ENCODE results near the gene TNFRSF8.

Gene TNFRSF8

GRCh38 chr1:12140515-12141162 lies 77.5 kb downstream of the TNFRSF8 start:
- no peak for TF ChIP-seq CTCF (IDR thresholded peaks at IDR 0.05; ENCODE audit: insufficient read depth, low read depth, low read length, missing control alignments)
- no peak overlapping the region for H3K4me3 ChIP-seq (ENCODE audit: low read depth, low read length)
- no peak for DNase-seq (ENCODE audit: low read depth)

GRCh38 chr1:12141163-12141850 lies 78.2 kb downstream of the TNFRSF8 start:
- DNase-seq (ENCODE audit: low read depth): no peak
- no peak for TF ChIP-seq CTCF (IDR thresholded peaks at IDR 0.05; ENCODE audit: insufficient read depth, low read depth, low read length, missing control alignments)
- H3K4me3 ChIP-seq (ENCODE audit: low read depth, low read length): no peak overlapping the region

GRCh38 chr1:12142141-12142823 lies 79.2 kb downstream of the TNFRSF8 start:
- DNase-seq (ENCODE audit: low read depth): no peak

GRCh38 chr1:12142891-12143630 lies 80.0 kb downstream of the TNFRSF8 start:
- no peak for DNase-seq (ENCODE audit: low read depth)

More at GRCh38 chr1:12142141-12142823, 79.2 kb downstream of the TNFRSF8 start:
- TF ChIP-seq CTCF (IDR thresholded peaks at IDR 0.05; ENCODE audit: insufficient read depth, low read depth, low read length, missing control alignments): no peak
- H3K4me3 ChIP-seq (ENCODE audit: low read depth, low read length): no peak overlapping the region

GRCh38 chr1:12143631-12144155 lies 80.6 kb downstream of the TNFRSF8 start:
- peak; percentile 63 for DNase-seq (ENCODE audit: low read depth)
- no peak overlapping the region for H3K4me3 ChIP-seq (ENCODE audit: low read depth, low read length)
- TF ChIP-seq CTCF (IDR thresholded peaks at IDR 0.05; ENCODE audit: insufficient read depth, low read depth, low read length, missing control alignments): no peak

More at GRCh38 chr1:12142891-12143630, 80.0 kb downstream of the TNFRSF8 start:
- H3K4me3 ChIP-seq (ENCODE audit: low read depth, low read length): no peak overlapping the region
- no peak for TF ChIP-seq CTCF (IDR thresholded peaks at IDR 0.05; ENCODE audit: insufficient read depth, low read depth, low read length, missing control alignments)

GRCh38 chr1:12144236-12144635 lies 81.1 kb downstream of the TNFRSF8 start:
- DNase-seq (ENCODE audit: low read depth): no peak
- TF ChIP-seq CTCF (IDR thresholded peaks at IDR 0.05; ENCODE audit: insufficient read depth, low read depth, low read length, missing control alignments): no peak
- no peak overlapping the region for H3K4me3 ChIP-seq (ENCODE audit: low read depth, low read length)

All from GM12865 (cell line).